HepG2 (cell line): ENCODE data around the gene MRFAP1L1. TPM values are rescaled to one million over a fixed set of nuclear protein-coding genes. Genes with fewer than 3 reads are reported as not detected.

Experiments used
- BATF2 ChIP-seq: sonication (generic); formaldehyde crosslinking; IDR thresholded peaks from 2 replicates; pipeline ENCODE4 v1.8.0; 2022; ENCODE audit warnings: mild to moderate bottlenecking, missing genetic modification reagents, moderate library complexity
- CAMTA2 ChIP-seq: sonication (generic); formaldehyde crosslinking; IDR thresholded peaks from 2 replicates; pipeline ENCODE4 v1.4.0; 2020; ENCODE audit warnings: mild to moderate bottlenecking, missing genetic modification reagents, borderline replicate concordance
- CENPT ChIP-seq: sonication (generic); formaldehyde crosslinking; IDR thresholded peaks from 2 replicates; pipeline ENCODE4 v1.8.0; 2022; ENCODE audit warnings: low read depth, mild to moderate bottlenecking, moderate library complexity, missing genetic modification reagents
- DMAP1 ChIP-seq: IDR thresholded peaks from 2 replicates; pipeline ENCODE4 v1.6.1; 2016
- DZIP1 ChIP-seq: sonication (generic); formaldehyde crosslinking; IDR thresholded peaks from 2 replicates; pipeline ENCODE4 v1.5.0; 2020; ENCODE audit warnings: mild to moderate bottlenecking, missing genetic modification reagents
- ESRRA ChIP-seq: sonication (generic); formaldehyde crosslinking; IDR thresholded peaks from 2 replicates; pipeline ENCODE4 v1.5.1; 2020; ENCODE audit warnings: mild to moderate bottlenecking, low read depth, missing genetic modification reagents
- FOSL2 ChIP-seq: sonication (generic); formaldehyde crosslinking; IDR thresholded peaks from 2 replicates; pipeline ENCODE4 v1.4.0; 2020; ENCODE audit warnings: missing genetic modification reagents
- GTF2F1 ChIP-seq: fragments of 150-350 bp; IDR thresholded peaks from 2 replicates; pipeline ENCODE4 v1.6.1; 2014; ENCODE audit warnings: low read length
- HMG20B ChIP-seq: conservative IDR thresholded peaks from 2 replicates; pipeline ENCODE4 v1.6.1; 2016; ENCODE audit warnings: missing genetic modification reagents, missing compliant biosample characterization
- NKX3-1 ChIP-seq: sonication (generic); formaldehyde crosslinking; IDR thresholded peaks from 2 replicates; pipeline ENCODE4 v1.5.0; 2020; ENCODE audit warnings: missing genetic modification reagents
- PBX3 ChIP-seq: sonication (generic); formaldehyde crosslinking; IDR thresholded peaks from 2 replicates; pipeline ENCODE4 v1.8.1; 2023; ENCODE audit warnings: missing genetic modification reagents, inconsistent platforms, borderline replicate concordance
- POGZ ChIP-seq: sonication (generic); formaldehyde crosslinking; IDR thresholded peaks from 2 replicates; pipeline ENCODE4 v1.4.0; 2020; ENCODE audit warnings: mild to moderate bottlenecking, missing genetic modification reagents
- SKI ChIP-seq: fragments of 450-650 bp; IDR thresholded peaks from one replicate; pipeline ENCODE4 v1.6.1; 2018; ENCODE audit warnings: mild to moderate bottlenecking; ENCODE audit not compliant: partially characterized antibody
- SOX5 ChIP-seq: IDR thresholded peaks from 2 replicates; pipeline ENCODE4 v1.6.1; 2016; ENCODE audit warnings: borderline replicate concordance
- SP5 ChIP-seq: IDR thresholded peaks from 2 replicates; pipeline ENCODE4 v1.6.1; 2016; ENCODE audit warnings: low read depth, borderline replicate concordance
- TAF1 ChIP-seq: sonication (generic); formaldehyde crosslinking; IDR thresholded peaks from 2 replicates; pipeline ENCODE4 v1.4.0; 2020; ENCODE audit warnings: missing genetic modification reagents
- TGIF2 ChIP-seq: IDR thresholded peaks from 2 replicates; pipeline ENCODE4 v1.6.1; 2016; ENCODE audit warnings: control low read depth, missing compliant biosample characterization
- ZBTB46 ChIP-seq: sonication (generic); formaldehyde crosslinking; IDR thresholded peaks from 2 replicates; pipeline ENCODE4 v1.4.0; 2020; ENCODE audit warnings: mild to moderate bottlenecking, missing genetic modification reagents, borderline replicate concordance
- ZBTB8A ChIP-seq: sonication (generic); formaldehyde crosslinking; IDR thresholded peaks from 2 replicates; pipeline ENCODE4 v1.4.0; 2020; ENCODE audit warnings: mild to moderate bottlenecking, low read depth, missing genetic modification reagents, borderline replicate concordance
- ZNF180 ChIP-seq: sonication (generic); formaldehyde crosslinking; IDR thresholded peaks from 2 replicates; pipeline ENCODE4 v1.4.0; 2020; ENCODE audit warnings: low read depth, missing genetic modification reagents, borderline replicate concordance
- ZNF326 ChIP-seq: sonication (generic); formaldehyde crosslinking; IDR thresholded peaks from 2 replicates; pipeline ENCODE4 v1.4.0; 2020; ENCODE audit warnings: missing genetic modification reagents, borderline replicate concordance
- ZNF331 ChIP-seq: sonication (generic); formaldehyde crosslinking; IDR thresholded peaks from 2 replicates; pipeline ENCODE4 v1.4.0; 2020; ENCODE audit warnings: missing genetic modification reagents
- ZNF441 ChIP-seq: sonication (generic); formaldehyde crosslinking; IDR thresholded peaks from 2 replicates; pipeline ENCODE4 v1.7.0; 2021; ENCODE audit warnings: missing genetic modification reagents, borderline replicate concordance
- ZNF547 ChIP-seq: sonication (generic); formaldehyde crosslinking; IDR thresholded peaks from 2 replicates; pipeline ENCODE4 v1.5.1; 2020; ENCODE audit warnings: mild to moderate bottlenecking, missing genetic modification reagents
- polyA plus RNA-seq, 8 experiments: library from polyadenylated mRNA; depleted of rRNA in 3 of 8; stranded (reverse) in 7 of 8; unstranded in 1 of 8; fragments of >200 nt; fragmentation: Illumina TruSeq in 4 of 8; extraction: Trizol in 4 of 8; gene quantifications; 2 replicates each; pipeline versions ENCODE4 v1.2.1 to v1.2.3, GENCODE V29; 2011 to 2016; ENCODE audit warnings: low read depth in 4 of 8, missing spikeins in 1 of 8, mixed read lengths in 1 of 8; ENCODE audit not compliant: insufficient read depth in 1 of 8
- total RNA-seq, 5 experiments: library from RNA; depleted of rRNA; stranded (reverse); fragments of >200 nt; fragmentation: Illumina TruSeq; extraction: Trizol; gene quantifications; 2 replicates each; pipeline ENCODE4 v1.2.3, GENCODE V29; 2016; ENCODE audit warnings: low read depth in 1 of 5

The MRFAP1L1 gene
- total and polyA plus RNA-seq, 2 of the 13 experiments (the other 11 are each of a cell fraction or from before 2014, with no cell fraction given) = 44.8 to 76.6 TPM

- 0 out of 2 replicates have a peak, but pooled peaks have one; percentile 48 for TF ChIP-seq ZBTB8A (CRISPR knock-in tag)
- TF ChIP-seq FOSL2 (CRISPR knock-in tag) = peak; percentile 91
- 0 out of 2 replicates have a peak, but pooled peaks have one; percentile 40 for TF ChIP-seq ZNF331
- peak; percentile 42; the same call in 1 of the 2 replicates for TF ChIP-seq ZNF180
- TF ChIP-seq ZNF547 = peak; percentile 71
- TF ChIP-seq POGZ (CRISPR knock-in tag) = peak; percentile 71
- 0 out of 2 replicates have a peak, but pooled peaks have one; percentile 23 for TF ChIP-seq CENPT (CRISPR knock-in tag)
- peak; percentile 96 for TF ChIP-seq SP5
- TF ChIP-seq TAF1 (CRISPR knock-in tag) = peak; percentile 67; the same call in 1 of the 2 replicates
- 0 out of 2 replicates have a peak, but pooled peaks have one; percentile 65 for TF ChIP-seq ZBTB46
- peak; percentile 87 for TF ChIP-seq ESRRA (CRISPR knock-in tag)
- TF ChIP-seq ZNF326 = no peak
- peak; percentile 79 for TF ChIP-seq SOX5 (CRISPR knock-in tag)
- peak; percentile 85 for TF ChIP-seq SKI
- 0 out of 2 replicates have a peak, but pooled peaks have one; percentile 11 for TF ChIP-seq DZIP1 (CRISPR knock-in tag)
- TF ChIP-seq TGIF2 (CRISPR knock-in tag) = peak; percentile 94
- no peak for TF ChIP-seq GTF2F1
- TF ChIP-seq PBX3 (CRISPR knock-in tag) = no peak
- TF ChIP-seq BATF2 (CRISPR knock-in tag) = no peak
- 0 out of 2 replicates have a peak, but pooled peaks have one; percentile 68 for TF ChIP-seq DMAP1
- 0 out of 2 replicates have a peak, but pooled peaks have one; percentile 30 for TF ChIP-seq HMG20B (CRISPR knock-in tag)
- peak; percentile 42; the same call in 1 of the 2 replicates for TF ChIP-seq CAMTA2
- TF ChIP-seq NKX3-1 (CRISPR knock-in tag) = peak; percentile 84
- TF ChIP-seq ZNF441 (CRISPR knock-in tag) = peak; percentile 70; the same call in 1 of the 2 replicates
Observed at GRCh38 chr4:6749340-6750171, 39.9 kb upstream of the MRFAP1L1 start (continued).
